M059J (cell line): Measurements from ENCODE around the gene DIPK2A. TPM values are rescaled to one million over a fixed set of nuclear protein-coding genes. Genes with fewer than 3 reads are reported as not detected.

ENCODE experiments used
- DNase-seq: peaks from one replicate; pipeline ENCODE4 v3.0.0-alpha.2; 2012; ENCODE audit warnings: low read depth
- total RNA-seq: library from RNA; depleted of rRNA; stranded (reverse); fragments of >200 nt; shearing (Covaris generic); gene quantifications from 2 replicates; pipeline ENCODE4 v1.2.3, GENCODE V29; 2014; rRNA removed

The DIPK2A gene
- total RNA-seq, 1 experiment from 2014 or later: 23.2 TPM

DNA sequence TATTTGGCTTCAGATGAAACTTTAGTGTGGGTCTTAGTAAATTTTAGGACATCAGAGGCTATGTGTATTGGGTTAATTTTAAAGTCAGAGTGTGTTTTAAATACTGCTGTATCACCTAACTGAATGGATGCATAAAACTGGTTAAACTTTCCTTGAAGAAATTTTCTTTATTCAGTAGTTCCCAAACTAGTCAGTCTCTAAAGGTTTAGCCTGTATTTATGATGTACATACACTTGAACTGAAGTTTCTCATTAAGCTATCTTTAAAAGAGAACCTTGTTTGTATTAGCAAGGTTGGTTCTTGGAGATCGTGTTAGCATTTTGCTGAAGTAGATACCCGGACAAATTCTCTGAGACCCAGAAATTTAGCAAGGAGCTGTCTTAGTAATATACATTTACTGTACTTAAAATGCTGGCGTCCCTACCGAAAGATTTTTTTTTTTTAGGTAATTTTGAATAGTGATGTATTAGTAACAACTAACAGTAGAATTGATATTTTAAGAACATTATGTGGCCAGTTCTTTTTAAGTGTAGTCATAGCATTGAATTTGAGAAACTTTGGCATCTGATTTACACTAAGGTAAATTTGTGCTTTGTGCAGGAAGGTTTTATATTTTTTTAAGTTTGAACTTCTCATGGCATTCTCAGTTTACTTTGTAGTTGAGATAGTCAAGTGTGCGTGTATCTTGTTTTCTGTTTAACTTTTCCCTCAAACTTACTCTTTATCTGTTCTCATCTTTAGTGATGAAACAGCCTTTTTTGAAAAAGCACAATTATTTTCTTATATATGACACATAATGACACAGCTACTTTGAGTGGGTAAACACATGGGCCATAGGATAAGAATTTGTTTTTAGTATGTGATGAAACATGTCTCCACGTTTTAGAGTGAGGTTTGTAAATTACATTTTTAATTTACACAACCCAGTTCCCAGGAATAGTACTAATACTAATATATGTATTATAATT, 2.9 kb downstream of the DIPK2A start:
- no peak for DNase-seq

DNA sequence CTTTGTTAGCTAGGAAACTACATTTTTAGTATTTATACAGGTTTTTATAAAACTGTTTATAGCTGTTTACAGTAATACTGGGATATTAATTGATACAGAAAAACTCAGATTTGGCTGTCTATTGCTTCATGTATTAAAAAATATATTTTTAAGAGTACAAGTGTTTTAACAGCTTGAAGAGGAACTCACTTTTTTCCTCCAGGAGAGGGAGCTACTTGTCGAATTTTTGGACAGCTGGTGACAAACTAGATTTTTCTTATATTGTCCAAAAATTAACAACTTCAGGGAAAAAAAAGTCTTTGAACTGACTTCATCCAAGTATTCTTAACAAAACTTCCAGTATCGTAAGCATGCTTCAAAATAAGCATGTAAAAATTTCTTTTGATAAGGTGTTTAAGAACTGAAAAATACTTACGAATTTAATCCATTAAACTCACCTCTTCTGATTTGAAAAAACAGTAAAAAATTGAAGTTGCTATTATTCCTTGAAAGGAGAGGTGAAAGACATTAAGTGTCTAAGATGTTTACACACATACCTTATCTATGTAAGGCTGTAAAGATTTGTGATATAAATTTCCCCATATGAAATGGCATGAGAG, 4.0 kb downstream of the DIPK2A start:
- peak; percentile 62 for DNase-seq

DNA sequence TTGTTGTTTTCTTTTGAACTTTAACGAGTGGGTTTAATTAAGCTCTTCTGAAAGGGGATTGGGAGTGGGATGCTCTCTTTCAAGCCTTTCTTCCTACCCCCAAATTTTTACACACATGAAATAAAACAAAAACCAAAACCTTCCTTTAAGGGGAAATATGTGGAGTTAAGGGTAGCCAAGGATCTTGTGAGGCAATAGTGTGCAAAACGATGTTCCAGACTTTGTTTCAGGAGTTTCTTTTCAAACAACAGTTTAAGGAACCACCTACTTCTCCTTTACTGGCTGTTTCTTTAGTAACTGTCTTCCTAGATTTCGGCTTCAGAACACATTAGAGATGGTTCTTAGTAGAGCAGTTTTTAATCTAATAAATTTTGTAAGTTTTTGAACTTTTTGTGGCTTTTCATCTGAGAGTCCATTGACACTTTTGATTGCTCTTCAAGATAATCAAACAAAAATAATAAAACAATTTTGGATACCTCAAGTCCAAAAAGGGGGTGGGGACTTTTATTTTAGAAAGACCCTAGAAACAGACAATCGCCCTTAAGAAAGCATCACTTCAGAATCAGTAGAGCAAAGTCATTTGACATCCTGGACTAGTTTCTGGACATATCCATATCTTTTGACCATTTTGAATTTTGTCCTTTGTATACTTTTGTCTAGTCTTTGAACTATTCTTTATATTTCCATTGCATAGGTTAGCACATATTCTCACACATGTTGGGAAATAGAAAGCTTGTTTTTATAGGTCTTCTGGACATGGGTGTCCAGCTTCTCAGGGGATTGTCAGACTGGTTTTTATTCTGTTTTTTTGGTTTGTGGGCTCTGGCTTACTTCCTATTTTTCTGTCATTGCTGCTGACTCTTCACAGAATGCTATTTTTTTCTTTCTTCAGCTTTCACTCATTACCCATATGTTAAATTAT, 6.0 kb downstream of the DIPK2A start:
- DNase-seq: peak; percentile 18

DNA sequence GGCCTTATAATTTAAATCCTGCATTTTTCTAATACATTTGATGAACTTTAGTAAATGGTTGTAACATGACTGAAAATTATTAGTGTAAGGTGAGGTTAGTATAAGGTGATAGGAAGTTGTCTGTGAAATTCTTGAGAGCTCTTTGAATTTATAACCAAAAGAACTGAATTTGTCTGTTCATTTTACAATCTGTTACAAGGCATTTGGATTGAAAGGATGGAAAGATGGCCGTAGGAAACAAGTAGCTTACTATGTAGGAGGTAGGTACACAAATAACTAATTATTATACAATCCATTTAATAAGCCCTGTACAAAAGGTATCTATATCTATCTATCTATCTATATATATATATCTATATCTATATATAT, 6.6 kb downstream of the DIPK2A start:
- no peak for DNase-seq

DNA sequence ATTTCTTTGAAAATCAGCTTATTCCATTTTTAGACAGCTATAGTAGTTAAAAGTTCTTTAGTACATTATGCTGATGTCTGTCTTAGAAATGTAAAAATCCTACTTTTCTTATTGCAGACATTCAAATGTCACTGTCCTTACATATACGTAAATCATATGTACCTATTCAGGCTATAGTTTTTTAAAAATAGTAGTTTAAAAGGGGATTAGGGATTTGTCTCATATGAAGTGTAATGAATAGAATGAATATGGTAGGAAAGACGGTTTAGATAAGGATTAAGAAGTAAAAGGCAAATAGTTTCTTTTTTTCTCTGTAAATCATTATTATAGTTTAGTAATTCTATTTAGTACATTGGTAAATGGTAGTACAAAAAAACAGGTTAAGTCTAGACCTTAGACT, 7.4 kb downstream of the DIPK2A start:
- no peak for DNase-seq

DNA sequence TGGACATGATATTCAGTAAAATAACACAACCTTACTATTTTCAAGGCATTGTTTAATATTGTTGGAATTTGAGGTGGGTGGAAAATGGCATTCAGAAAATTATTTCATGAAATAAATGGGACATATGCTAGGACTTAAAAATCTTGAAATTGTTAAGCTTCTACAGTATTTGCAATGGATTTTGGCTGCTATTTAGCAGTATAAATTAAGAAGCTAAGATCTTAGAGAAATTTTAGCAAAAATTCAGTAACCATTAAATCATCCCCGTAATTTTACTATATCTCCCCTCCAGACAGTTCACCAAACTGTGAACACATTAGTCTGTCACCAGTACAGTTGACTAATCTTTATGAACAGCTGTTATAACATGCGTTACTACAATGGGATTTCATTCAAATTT, 8.2 kb downstream of the DIPK2A start:
- no peak for DNase-seq

- DNase-seq: no peak
Observed at GRCh38 chr3:143988306-143988705, 16.7 kb downstream of the DIPK2A start.

GRCh38 chr3:143989461-143989860, 17.8 kb downstream of the DIPK2A start:
- no peak for DNase-seq

DNA sequence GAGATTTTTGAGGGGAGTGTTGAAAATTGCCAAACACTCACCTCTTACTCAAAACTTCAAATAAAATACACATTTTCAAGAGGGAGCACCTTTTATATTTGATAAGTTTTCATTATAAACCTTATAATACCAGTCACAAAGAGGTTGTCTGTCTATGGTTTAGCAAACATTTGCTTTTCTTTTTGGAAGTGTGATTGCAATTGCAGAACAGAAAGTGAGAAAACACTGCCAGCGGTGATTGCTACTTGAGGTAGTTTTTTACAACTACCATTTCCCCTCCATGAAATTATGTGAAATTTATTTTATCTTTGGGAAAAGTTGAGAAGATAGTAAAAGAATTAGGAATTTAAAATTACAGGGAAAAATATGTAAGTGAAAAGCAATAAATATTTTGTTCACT, 20.1 kb downstream of the DIPK2A start:
- no peak for DNase-seq

- DNase-seq: peak; percentile 98
Observed at GRCh38 chr3:143998266-143998665, 26.6 kb downstream of the DIPK2A start.

DNA sequence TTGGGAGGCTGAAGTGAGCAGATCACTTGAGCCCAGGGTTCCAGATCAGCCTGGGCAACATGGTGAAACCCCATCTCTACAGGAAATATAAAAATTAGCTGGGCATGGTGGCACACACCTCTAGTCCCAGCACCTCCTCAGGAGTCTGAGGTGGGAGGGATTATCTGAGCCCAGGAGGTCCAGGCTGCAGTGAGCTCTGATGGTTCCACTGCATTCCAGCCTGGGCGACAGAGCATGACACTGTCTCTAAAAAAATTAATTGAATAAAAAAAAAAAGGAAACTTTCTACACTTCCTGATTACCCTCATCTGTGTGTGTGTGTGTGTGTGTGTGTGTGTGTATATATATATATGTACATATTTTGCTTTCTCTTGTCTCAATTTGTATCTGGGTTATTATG, 31.4 kb downstream of the DIPK2A start:
- DNase-seq: no peak

- DNase-seq: no peak
Observed at GRCh38 chr3:144010371-144010770, 38.7 kb downstream of the DIPK2A start.

- DNase-seq: peak; percentile 11
Observed at GRCh38 chr3:144011251-144011799, 39.7 kb downstream of the DIPK2A start.

- no peak for DNase-seq
Observed at GRCh38 chr3:144015133-144015532, 43.5 kb downstream of the DIPK2A start.

GRCh38 chr3:144018776-144019175, 47.2 kb downstream of the DIPK2A start:
- DNase-seq: peak; percentile 92

Other genes with a start within 250 kb of the DIPK2A start
- 0.10 TPM in 1 of 2 replicates, not detected in the other for gene SLC9A9, start 123.4 kb upstream of the DIPK2A start, total RNA-seq